Jurkat, Clone E6-1 (cell line): ENCODE results near the gene STIMATE.

Source experiments
- DNase-seq: peaks from one replicate; pipeline ENCODE4 v3.0.0-alpha.2; 2011; ENCODE audit warnings: low read depth, low spot score
- H3K4me3 ChIP-seq: 2 replicates; pipeline ENCODE4 v1.5.1; 2011; ENCODE audit warnings: mild to moderate bottlenecking, low read length, control low read depth, moderate library complexity

The STIMATE gene

GRCh38 chr3:52787672-52788625, 109.4 kb downstream of the STIMATE start:
- no peak overlapping the region for H3K4me3 ChIP-seq
- DNase-seq: no peak

DNA sequence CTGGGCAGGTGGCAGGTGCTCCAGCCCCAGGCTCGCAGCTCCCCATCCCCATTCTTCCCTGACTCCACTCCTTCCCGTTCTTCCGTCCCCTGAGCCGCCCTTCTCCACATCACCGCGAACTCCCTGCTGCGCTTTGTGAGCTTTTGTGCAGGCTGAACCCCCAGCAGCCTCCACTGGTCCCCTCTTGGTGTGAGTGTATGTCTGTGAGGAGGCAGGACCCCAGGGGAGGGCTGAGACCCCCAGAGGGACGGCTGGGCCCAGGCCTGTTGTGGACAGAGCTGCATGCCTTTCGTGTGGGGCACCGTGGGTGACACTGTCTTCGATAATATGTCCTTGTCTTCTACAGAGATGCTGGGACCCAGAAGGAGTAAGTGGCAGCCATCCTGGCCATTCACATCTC, 110.1 kb downstream of the STIMATE start:
- no peak overlapping the region for H3K4me3 ChIP-seq
- no peak for DNase-seq
